ENCODE data around the gene PDGFRB. TPM values are rescaled to one million over a fixed set of nuclear protein-coding genes. Genes with fewer than 3 reads are reported as not detected.
A peak's percentile ranks its signal among the peaks of the same experiment; 100 is the strongest.

PDGFRB gene
- 1.1 TPM in 1 of 2 replicates, not detected in the other for total RNA-seq (2014; rRNA removed; shearing (Covaris generic))

DNA sequence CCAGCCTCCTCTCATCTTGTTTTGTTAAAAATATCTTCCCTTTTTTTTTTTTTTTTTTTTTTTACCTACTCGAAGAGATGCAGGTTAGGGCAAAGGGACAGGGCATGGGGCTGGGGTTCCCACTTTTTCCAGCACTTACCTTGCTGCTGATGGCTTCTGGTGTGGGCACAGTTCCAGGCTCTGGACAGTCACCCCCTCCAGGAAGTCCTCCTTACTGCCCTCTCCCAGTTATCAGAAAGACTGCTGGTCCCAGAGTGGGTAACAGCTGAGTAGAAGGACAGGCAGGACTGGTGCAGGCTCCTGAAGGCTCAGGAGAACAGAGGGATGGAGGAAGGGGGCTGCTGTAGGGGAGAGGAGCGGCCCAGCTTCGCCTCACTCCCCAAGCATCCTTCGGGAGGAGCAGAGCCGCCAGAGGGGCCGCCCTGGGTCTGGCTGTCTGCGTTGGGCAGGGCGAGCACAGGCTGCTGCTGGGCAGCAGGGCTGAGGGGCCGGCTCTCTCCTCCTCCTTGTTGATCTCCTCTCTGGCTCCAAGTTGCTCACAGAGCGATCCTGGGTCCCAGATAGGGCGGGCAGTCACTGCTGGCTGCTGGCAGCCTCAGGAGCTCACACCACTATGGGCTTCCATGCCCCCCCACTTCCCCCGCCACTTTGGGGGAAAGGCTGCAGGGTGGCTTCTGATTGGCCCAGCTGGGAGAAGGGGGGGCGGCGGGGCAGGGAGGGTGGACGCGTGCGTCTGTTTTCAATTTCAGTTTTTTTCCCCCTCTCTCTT is at the start of gene PDGFRB:
TSS of gene PDGFRB (minus strand) at position 588 of the 769 bp plus-strand sequence. CDS start 18,798 bp downstream, outside the sequence.
- no peak for DNase-seq (ENCODE audit: low spot score)

DNA sequence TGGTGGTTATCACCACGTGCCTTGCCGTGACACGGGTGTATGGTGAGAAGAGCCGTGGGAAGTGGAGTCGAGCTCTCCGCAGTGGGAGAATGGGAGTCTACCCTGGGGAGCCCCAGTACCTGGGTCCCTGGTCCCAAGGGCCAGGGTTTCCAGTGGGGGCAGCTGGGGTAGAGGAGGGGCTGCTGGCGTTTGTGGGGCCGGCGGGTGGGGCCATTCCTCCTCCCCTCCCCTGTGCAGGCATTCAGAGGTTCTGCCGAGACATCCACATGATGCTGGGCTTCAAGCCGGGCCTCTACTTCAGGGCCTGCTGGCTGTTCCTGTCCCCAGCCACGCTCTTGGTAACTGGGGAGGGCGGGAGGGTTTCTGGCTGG is 48.9 kb upstream of the PDGFRB start:
- no peak for DNase-seq (ENCODE audit: low spot score)

DNA sequence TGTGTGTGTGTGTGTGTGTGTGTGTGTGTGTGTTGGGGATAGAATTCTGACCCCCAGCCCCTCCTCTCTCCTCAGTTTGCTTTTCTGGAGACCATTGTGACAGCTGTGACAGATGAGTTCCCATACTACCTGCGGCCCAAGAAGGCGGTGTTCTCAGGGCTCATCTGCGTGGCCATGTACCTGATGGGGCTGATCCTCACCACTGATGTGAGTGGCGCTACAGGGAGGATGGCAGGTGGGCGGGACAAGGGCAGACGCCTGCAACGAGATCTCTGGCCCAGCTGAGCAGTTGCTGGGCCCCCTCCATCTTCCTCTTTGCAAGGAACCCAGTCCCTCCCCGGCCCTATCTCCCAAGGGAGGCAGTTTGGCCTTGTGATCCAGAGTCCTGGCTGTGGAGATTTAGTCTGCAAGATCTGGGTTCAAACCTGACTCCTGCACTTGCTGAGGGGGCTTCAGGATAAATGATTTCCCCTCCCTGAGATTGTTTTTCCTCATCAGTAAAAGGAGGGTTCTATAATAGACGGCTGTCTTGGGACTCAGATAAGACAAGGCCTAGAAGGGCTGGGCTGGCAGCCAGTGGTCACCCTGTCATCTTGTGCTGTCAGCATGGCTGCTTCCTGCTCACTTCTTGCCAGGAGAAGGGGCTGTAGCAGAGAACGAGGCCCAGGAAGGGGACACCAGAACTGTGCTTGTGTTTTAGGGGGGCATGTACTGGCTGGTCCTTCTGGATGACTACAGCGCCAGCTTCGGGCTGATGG is 48.4 kb upstream of the PDGFRB start:
- no peak for DNase-seq (ENCODE audit: low spot score)

DNA sequence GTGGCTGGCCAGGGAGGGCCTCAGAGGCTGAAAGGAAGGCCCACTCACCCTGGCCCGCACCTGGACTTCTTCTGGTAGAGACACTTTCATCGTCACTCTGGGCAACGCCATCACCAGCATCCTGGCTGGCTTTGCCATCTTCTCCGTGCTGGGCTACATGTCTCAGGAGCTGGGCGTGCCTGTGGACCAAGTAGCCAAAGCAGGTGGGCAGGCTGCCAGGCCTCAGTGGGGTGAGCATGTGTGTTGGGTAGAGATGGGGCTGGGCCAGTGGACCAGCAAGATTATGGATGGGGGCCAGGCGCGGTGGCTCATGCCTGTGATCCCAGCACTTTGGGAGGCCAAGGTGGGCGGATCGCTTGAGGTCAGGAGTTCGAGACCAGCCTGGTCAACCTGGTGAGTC is 46.9 kb upstream of the PDGFRB start:
- no peak for DNase-seq (ENCODE audit: low spot score)

DNA sequence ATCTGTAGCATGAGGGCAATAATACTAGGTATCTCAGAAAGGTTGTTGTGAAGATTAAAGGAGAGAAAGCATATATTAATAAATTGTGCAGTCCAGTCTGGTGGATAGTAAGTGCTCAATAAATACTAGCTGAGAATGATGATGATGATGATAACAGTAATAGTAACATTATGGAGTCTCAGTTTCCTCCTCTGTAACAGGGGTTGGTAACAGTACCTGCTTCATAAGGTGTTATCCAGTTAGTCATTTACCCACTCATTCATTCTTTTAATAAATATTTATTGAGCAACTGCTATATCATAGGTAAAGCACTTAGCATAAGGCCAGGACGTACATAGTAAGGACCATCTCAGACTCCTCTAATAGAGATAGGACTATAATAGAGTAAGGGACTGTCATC is 41.8 kb upstream of the PDGFRB start:
- DNase-seq (ENCODE audit: low spot score) = no peak

DNA sequence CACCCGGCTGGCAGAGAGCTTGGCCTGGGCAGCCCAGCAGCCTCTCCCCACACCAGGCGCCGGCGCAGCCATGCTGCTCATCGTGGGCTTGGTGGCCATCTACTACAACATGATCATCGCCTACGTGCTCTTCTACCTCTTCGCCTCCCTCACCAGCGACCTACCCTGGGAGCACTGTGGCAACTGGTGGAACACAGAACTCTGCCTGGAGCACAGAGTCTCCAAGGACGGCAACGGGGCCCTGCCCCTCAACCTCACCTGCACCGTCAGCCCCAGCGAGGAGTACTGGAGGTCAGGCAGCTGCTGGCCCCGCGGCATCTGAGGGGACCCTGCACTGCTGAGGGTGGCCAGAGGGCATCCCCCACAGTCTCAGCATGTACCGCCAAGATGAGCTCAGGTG is 41.3 kb upstream of the PDGFRB start:
- no peak for DNase-seq (ENCODE audit: low spot score)

DNA sequence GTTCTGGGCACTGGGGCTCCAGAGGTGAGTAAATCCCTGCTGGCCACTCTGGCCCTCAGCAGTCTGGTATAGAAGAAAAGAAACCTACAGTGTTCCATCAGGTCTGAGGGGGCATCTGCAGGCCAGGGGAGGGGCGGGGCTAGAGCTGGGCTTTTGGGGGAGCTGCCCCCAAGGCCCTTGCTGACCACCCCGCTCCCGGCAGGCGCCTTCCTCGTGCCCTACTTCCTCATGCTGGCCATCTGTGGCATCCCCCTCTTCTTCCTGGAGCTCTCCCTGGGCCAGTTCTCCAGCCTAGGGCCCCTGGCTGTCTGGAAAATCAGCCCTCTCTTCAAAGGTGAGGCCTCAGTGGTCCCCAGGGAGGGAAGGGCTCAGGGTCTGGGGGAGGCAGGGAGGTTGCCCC is 40.9 kb upstream of the PDGFRB start:
- DNase-seq (ENCODE audit: low spot score) = no peak

DNA sequence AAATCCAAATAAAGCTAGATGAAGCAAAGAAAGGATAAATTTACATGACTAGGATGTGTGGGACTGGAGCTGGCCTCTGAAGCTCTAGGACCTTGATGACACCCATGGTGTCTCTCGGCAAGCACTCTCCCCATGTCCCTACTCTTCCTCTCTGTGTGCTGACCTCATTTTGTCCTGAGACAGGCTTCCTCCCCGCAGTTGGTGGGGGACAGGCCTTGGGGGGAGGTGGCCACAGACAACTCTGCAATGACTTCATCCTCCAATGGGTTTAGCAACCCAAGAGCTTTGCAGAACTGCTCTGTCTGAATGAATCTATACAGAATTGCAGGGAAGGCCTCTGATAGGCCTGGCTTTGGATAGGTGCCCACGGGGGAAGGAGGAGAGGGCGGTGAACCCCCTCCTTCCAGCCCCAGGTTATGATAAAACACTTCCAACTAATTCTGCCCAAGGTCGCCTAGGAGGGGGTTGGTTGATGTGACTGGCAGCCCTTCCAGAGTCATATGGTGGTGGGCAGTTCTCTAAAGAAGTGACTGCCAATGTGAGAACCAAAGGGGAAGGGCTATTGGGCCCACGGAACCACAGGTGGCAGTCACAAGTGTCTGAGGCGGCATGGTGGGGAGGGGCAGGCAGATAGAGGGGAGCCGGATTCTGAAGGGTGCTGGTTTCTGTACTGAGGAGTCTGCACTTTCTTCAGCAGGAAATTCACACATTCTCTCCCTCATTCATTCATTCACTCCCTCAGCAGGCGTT is 40.3 kb upstream of the PDGFRB start:
- DNase-seq (ENCODE audit: low spot score) = no peak

DNA sequence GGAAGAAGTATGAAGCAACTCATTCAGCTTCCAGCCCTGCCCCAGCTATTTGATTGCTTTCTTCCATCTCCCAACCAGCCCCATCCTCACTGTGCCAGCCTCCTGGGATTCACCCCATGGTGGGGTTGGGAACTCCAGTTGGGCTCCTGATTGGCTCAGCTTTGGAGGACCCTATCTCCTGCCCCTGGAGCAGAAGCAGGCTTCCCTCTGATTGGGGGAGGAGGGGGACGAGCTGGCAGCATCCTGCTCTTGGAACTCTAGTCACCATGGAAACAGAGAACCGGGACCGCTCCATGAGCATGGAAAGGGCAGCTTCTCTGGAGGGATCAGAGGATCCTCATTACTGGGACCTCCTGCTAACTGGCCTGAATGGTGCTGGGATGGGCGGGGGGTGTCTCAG is 36.8 kb upstream of the PDGFRB start:
- DNase-seq (ENCODE audit: low spot score) = no peak

DNA sequence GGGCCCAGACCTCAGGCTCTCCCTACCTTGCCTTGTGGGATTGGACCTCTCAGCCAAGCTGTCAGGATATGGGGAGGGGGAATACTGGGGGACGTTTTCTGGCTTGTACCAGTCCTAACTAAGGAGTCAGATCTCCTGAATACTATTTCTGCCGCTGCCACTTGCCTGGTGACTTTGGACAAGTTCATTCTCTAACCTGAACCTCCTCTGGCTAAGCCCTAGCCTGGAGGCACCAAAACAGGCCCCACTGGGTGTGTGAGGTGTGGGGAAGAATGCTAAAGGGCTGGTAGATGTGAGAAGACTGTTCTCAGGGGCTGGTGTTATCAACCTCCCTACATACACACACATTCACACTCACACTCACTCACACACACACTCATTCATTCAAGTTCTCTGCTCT is 35.3 kb upstream of the PDGFRB start:
- no peak for DNase-seq (ENCODE audit: low spot score)

DNA sequence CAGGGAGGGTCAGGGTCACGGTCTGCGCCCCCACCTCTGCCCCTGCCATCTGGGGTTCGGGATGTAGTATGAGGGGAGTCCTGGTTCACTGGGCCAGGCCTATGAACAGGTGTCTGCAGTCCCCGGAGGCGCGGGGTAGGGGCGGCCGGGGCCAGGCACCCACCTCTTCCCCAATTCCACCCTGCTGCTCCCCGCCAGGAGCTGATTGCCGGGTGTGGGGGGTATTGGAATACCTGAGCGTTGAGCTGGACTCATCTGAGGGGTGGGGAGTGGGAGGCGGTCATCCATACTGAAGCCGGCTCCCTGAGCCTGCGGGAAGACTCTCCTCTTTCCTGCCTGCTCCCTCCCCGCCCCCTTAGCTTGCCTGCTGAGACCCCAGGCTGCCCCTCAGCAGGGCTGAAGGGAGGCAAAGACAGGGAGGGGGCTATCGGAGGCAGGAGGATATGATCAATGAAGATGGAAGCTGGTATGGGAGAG is 34.9 kb upstream of the PDGFRB start:
- DNase-seq (ENCODE audit: low spot score) = no peak

DNA sequence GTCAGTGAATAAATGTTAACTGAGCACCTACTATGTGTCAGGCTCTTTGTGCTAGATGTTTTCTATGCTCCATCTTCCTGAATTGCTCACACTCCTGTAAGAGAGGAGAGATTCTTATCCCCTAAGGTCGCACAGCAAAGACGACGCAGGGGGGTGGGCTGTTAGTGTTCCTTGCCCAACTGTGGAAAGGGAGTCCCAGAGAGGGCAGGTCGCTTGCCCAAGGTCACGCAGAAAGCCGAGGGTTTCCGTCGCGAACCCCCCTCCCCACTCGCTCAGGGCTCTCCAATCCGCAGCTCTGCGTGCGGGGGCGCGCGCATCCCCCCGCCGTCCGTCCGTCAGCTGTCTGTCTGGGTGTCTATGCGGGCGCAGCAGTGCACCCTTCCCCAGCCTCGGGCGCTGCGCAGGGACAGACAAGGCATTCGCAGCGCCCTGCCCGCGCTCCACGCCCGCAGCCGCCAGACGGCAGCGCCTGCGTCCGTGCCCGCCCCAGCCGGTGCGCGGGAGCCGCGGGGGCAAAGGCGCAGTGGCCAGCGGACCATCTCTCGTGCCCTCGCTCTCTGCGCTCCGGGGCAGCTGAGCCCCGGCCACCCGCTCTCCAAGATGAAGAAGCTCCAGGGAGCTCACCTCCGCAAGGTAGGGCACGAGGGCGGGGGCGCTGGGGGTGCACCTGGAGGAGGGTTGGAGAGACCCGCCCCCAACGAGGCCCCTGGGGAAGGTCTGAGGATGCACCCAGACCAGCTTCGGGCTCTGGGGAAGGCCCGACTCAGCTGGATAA is 34.3 kb upstream of the PDGFRB start, which contains the start of gene SLC6A7:
TSS of gene SLC6A7 (plus strand) at position 335 of the 775 bp plus-strand sequence. CDS start at position 601, 266 bp downstream.
- no peak for DNase-seq (ENCODE audit: low spot score)

DNA sequence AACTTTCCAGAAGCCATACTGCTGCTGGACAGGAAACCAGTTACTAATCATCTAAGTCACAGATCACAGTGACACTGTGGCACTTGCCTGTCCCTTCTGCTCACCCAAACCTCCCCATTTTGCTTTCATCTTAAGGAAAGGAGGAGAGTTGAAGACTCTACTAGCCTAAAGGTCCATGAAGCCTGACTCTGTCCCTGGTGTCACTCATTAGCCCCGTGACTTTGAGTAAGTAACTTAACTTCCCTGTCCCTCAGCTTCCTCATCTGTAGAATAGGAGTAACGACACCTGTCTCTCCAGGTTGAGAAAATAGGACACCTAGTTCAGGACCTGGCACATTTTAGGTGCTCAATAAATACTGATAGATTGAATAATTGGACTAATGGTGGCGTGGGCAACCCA is 33.7 kb upstream of the PDGFRB start:
- no peak for DNase-seq (ENCODE audit: low spot score)

DNA sequence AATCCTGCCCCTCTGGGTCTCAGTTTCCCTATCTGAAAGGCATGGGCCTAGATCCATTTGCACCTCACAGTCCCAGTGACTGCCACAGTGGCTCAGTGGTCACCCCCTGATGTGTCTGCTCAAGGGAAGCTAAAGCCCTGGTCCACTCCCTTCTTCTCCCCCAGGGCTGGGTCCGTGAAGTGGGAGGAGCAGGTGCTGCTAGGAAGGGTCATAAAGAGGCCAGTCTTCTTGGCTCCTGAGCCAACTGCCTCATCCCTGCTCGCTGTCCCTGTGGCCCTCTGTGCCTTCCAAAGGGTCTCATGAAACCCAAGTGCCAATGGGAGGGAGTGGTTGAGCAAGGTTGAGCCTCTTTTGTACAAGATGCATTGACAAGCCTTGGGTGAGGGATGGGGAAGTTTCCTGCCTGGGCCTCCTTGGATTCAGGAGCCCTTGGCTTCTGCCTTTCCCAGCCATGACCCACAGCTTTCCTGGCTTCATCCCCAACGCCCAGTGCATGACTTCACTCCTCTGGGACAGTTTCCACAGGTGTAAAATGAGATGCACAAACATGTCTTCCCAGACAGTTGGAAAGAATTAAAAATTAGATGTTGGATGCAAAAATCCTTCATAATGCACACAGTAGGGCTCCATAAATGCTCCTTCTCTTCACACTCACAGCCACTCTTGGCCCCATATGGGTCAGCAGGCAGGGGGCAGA is 32.6 kb upstream of the PDGFRB start:
- DNase-seq (ENCODE audit: low spot score) = no peak

DNA sequence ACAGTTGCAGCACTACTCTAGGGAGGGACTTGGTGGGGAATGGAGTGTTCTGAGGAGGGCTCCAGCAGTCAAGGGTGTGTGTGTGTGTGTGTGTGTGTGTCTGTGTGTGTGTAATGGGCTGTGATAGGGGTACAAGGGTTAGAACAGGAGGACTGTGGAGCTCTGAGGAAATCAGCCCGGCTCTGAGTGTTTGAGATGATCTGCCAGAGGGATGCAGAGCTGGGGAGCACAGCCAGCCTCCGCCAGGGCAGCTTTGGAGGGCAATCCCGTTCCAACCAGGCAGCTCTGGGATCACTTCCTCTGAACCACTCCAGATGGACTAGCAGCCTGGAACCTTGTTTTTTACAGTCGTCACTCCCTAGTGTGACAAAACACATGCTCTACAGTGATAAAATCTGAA is 31.3 kb upstream of the PDGFRB start:
- DNase-seq (ENCODE audit: low spot score) = no peak

DNA sequence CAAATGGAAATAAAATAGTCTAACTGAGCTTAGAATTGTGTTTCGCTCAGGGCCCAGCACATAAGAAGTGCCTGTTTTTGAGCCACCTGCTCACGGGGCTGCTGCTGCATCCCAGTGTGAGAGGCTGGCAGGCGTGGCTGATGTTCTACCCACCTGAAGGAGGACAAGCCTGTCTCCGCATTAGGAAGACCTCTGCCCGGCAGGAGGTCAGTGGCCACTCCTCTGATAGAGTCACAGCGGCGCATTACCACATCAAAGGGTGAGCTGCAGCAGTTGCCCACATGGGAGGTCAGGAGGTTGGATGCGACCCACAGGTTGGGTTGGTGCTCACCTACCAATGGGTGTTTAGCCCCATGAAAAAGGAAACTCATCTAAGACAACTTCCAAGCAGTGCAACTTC is 30.5 kb upstream of the PDGFRB start:
- no peak for DNase-seq (ENCODE audit: low spot score)

DNA sequence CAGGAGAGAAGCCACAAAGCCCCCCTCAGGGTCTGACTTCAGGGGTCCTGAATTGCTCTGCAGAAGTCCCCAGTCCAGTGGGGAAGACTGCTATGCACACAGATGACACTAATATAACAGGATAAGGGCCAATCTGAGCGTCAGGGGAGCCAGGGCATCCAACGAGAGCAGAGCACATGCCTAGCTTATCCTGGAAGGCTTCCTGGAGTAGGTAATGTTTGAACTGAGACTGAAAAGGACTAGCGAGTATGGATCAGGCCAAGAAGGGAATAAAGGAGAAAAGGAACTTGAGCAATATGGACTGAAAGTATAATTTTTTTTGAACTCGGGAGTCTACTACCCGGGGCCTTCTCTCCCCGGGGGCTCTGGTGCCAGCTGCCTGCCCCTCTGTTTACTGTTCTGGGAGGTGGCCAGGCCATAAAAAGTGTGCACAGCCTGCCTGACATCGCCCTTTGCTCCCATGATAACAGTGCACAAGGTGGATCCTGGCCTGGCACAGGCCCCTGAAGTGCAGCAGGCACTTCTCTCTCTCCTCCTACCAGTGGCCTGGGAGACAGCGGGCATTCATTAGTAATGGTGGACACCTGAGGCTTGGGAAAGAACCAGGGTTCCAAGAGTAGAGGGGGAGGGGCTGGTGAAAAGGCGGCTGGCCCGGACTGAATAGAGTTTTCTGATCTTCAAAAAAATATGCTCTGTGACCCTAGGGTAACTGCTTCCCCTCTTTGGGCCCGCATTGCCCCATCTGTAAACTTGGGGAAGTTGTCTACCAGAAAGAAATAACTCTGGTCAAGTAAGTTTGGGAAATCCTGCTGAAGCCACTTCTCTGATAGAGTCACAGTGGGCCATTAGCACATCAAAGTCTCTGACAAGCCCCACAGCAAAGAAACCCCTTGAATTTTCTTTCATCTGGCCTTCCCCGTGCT is 29.6 kb upstream of the PDGFRB start:
- peak; percentile 22 for DNase-seq (ENCODE audit: low spot score)

DNA sequence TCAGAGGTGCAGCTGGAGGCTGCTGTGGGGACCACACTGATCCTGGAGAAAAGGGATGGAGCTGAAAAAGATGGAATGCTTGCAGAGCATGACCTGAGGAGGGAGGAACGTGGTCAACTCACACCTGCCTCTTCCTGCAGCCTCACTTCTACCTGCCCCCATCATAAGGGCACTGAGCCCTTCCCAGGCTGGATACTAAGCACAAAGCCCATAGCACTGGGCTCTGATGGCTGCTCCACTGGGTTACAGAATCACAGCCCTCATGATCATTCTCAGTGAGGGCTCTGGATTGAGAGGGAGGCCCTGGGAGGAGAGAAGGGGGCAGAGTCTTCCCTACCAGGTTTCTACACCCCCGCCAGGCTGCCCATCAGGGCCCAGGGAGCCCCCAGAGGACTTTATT is 28.4 kb upstream of the PDGFRB start:
- DNase-seq (ENCODE audit: low spot score) = no peak

DNA sequence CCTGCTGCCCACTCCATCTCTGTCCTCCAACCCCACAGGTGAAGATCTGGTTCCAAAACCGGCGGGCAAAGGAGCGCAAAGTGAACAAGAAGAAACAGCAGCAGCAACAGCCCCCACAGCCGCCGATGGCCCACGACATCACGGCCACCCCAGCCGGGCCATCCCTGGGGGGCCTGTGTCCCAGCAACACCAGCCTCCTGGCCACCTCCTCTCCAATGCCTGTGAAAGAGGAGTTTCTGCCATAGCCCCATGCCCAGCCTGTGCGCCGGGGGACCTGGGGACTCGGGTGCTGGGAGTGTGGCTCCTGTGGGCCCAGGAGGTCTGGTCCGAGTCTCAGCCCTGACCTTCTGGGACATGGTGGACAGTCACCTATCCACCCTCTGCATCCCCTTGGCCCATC is 27.8 kb upstream of the PDGFRB start:
- no peak for DNase-seq (ENCODE audit: low spot score)

DNA sequence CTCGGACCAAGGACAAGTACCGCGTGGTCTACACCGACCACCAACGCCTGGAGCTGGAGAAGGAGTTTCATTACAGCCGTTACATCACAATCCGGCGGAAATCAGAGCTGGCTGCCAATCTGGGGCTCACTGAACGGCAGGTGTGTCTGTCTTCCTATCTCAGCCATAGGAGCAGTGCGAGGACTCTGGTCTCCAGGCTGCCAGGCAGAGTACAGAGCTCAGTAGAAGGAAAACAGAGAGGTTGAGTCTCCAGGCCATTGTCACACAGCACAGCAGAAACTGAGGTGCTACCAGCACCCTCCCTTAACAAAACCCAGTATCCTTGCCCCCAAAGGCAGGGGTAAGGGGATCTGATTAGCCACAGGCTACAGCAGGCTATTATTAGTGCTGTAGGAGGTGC is 27.1 kb upstream of the PDGFRB start:
- no peak for DNase-seq (ENCODE audit: low spot score)
